Measurements from ENCODE around the gene NBL1.

Gene NBL1

GRCh38 chr1:19618428-19618827 is 25.7 kb upstream of the NBL1 start:
- peaks cover 6% of the 10 kb centered on the region; the same call in 1 of the 2 replicates for H3K36me3 ChIP-seq (ENCODE audit: low read length)
- H3K9ac ChIP-seq (ENCODE audit: low read length): no peak overlapping the region
- H2AFZ ChIP-seq (ENCODE audit: low read depth, low read length, severe bottlenecking): no peak overlapping the region
- H3K9me3 ChIP-seq (ENCODE audit: insufficient read depth, low read length): no peaks in the 10 kb centered on the region
- H3K79me2 ChIP-seq (ENCODE audit: insufficient read depth, low read length): peaks cover 64% of the 10 kb centered on the region
- H3F3A ChIP-seq (ENCODE audit: insufficient read depth): no peaks in the 10 kb centered on the region; the same call in 1 of the 2 replicates
- H3K9me2 ChIP-seq (replicated peaks; ENCODE audit: insufficient read depth, low read length): no peaks in the 10 kb centered on the region
- H3K27me3 ChIP-seq (ENCODE audit: low read length): no peaks in the 10 kb centered on the region
- TF ChIP-seq EZH2phosphoT487 (conservative IDR thresholded peaks at IDR 0.05; ENCODE audit: low read length): no peak
- no peak for TF ChIP-seq CTCF (IDR thresholded peaks at IDR 0.05; ENCODE audit: insufficient read depth, low read length, poor library complexity, severe bottlenecking)
- H3K4me3 ChIP-seq (ENCODE audit: insufficient read depth, low read length, poor library complexity, severe bottlenecking): no peak overlapping the region
- H3K27ac ChIP-seq (ENCODE audit: low read depth, low read length): no peak overlapping the region
- no peak overlapping the region for H3K4me2 ChIP-seq (ENCODE audit: low read depth, low read length, poor library complexity, severe bottlenecking)
- H4K20me1 ChIP-seq (ENCODE audit: low read depth, low read length): no peaks in the 10 kb centered on the region; the same call in 1 of the 2 replicates

GRCh38 chr1:19619697-19620384 is 24.3 kb upstream of the NBL1 start:
- H3K27ac ChIP-seq (ENCODE audit: low read depth, low read length): no peak overlapping the region
- TF ChIP-seq CTCF (IDR thresholded peaks at IDR 0.05; ENCODE audit: insufficient read depth, low read length, poor library complexity, severe bottlenecking) (no peak), EZH2phosphoT487 (conservative IDR thresholded peaks at IDR 0.05; ENCODE audit: low read length) (no peak)
- no peak overlapping the region for H3K9ac ChIP-seq (ENCODE audit: low read length)

GRCh38 chr1:19620786-19621185 is 23.3 kb upstream of the NBL1 start:
- Histone ChIP-seq H3K36me3 (ENCODE audit: low read length) (peaks cover 6% of the 10 kb centered on the region; the same call in 1 of the 2 replicates), H2AFZ (ENCODE audit: low read depth, low read length, severe bottlenecking) (no peak overlapping the region), H3F3A (ENCODE audit: insufficient read depth) (no peaks in the 10 kb centered on the region; the same call in 1 of the 2 replicates), H3K9me2 (replicated peaks; ENCODE audit: insufficient read depth, low read length) (no peaks in the 10 kb centered on the region), H3K79me2 (ENCODE audit: insufficient read depth, low read length) (peaks cover 46% of the 10 kb centered on the region), H4K20me1 (ENCODE audit: low read depth, low read length) (no peaks in the 10 kb centered on the region; the same call in 1 of the 2 replicates), H3K9me3 (ENCODE audit: insufficient read depth, low read length) (no peaks in the 10 kb centered on the region), H3K27ac (ENCODE audit: low read depth, low read length) (no peak overlapping the region), H3K4me3 (ENCODE audit: insufficient read depth, low read length, poor library complexity, severe bottlenecking) (no peak overlapping the region), H3K9ac (ENCODE audit: low read length) (no peak overlapping the region), H3K4me2 (ENCODE audit: low read depth, low read length, poor library complexity, severe bottlenecking) (no peak overlapping the region), H3K27me3 (ENCODE audit: low read length) (no peaks in the 10 kb centered on the region)
- no peak for TF ChIP-seq CTCF (IDR thresholded peaks at IDR 0.05; ENCODE audit: insufficient read depth, low read length, poor library complexity, severe bottlenecking)
- no peak for TF ChIP-seq EZH2phosphoT487 (conservative IDR thresholded peaks at IDR 0.05; ENCODE audit: low read length)

More at GRCh38 chr1:19619697-19620384, 24.3 kb upstream of the NBL1 start:
- Histone ChIP-seq H3K4me2 (ENCODE audit: low read depth, low read length, poor library complexity, severe bottlenecking) (no peak overlapping the region), H3K9me3 (ENCODE audit: insufficient read depth, low read length) (no peaks in the 10 kb centered on the region), H2AFZ (ENCODE audit: low read depth, low read length, severe bottlenecking) (no peak overlapping the region), H3K27me3 (ENCODE audit: low read length) (no peaks in the 10 kb centered on the region), H3K4me3 (ENCODE audit: insufficient read depth, low read length, poor library complexity, severe bottlenecking) (no peak overlapping the region), H3K9me2 (replicated peaks; ENCODE audit: insufficient read depth, low read length) (no peaks in the 10 kb centered on the region), H4K20me1 (ENCODE audit: low read depth, low read length) (no peaks in the 10 kb centered on the region; the same call in 1 of the 2 replicates), H3F3A (ENCODE audit: insufficient read depth) (no peaks in the 10 kb centered on the region; the same call in 1 of the 2 replicates), H3K36me3 (ENCODE audit: low read length) (peaks cover 6% of the 10 kb centered on the region; the same call in 1 of the 2 replicates), H3K79me2 (ENCODE audit: insufficient read depth, low read length) (peaks cover 55% of the 10 kb centered on the region)
